ENCODE results near the gene MT1A.

DNA sequence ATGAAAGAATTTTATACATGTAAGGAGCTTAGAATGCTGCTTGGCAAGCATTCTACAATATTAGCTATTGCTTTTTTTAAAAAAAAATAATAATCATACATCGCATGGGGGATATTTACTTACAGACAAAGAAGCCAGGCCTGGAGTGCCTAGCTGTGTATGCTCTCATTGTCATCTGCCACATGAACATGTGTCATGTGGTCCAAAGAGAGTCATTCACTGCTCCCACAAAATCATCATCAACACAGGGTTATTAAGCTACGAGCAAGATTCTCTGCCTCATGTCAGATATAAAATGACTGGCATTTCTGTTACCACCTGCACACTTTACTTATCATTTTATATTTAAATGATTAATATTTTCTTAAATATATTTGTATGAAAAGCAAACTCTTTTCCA lies 14.8 kb upstream of the MT1A start:
- no peak for TF ChIP-seq POLR2AphosphoS5 (IDR thresholded peaks at IDR 0.05; ENCODE audit: borderline replicate concordance, low read depth, low read length)
- no peak for TF ChIP-seq EZH2 (IDR thresholded peaks at IDR 0.05)
- TF ChIP-seq FOXP2 (optimal IDR thresholded peaks at IDR 0.05; ENCODE audit: control extremely low read depth, extremely low read length, insufficient read depth), result no peak
